ENCODE measurements around the gene ZMIZ1. TPM values are rescaled to one million over a fixed set of nuclear protein-coding genes. Genes with fewer than 3 reads are reported as not detected.

The ZMIZ1 gene
- total RNA-seq, 2 donors from 2014 or later = 27.2 to 42.2 TPM

DNA sequence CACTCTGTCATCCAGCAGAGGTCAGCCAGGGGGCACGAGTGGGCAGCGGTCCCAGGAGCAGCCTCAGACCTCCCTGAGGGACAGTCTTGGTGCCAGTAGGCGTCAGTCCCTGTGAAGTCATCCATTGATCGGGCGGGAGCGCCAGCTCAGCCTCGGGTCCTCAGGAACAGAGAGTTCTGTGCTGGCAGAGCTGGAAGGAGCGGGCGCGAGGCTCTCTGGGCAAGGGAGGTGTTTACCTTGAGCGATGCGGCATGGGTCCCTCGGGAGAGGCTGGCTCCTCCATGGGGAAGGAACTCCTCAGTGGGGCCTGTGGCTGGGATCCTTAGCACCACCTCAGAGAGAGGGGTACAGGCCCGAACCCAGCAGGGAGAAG lies 177.4 kb downstream of the ZMIZ1 start:
- H3K9me3 ChIP-seq = no peaks in the 10 kb centered on the region
- TF ChIP-seq POLR2A (IDR thresholded peaks at IDR 0.05) = peak in 2 of 3 donors; percentile 33 to 49
- TF ChIP-seq, protein P1, sequence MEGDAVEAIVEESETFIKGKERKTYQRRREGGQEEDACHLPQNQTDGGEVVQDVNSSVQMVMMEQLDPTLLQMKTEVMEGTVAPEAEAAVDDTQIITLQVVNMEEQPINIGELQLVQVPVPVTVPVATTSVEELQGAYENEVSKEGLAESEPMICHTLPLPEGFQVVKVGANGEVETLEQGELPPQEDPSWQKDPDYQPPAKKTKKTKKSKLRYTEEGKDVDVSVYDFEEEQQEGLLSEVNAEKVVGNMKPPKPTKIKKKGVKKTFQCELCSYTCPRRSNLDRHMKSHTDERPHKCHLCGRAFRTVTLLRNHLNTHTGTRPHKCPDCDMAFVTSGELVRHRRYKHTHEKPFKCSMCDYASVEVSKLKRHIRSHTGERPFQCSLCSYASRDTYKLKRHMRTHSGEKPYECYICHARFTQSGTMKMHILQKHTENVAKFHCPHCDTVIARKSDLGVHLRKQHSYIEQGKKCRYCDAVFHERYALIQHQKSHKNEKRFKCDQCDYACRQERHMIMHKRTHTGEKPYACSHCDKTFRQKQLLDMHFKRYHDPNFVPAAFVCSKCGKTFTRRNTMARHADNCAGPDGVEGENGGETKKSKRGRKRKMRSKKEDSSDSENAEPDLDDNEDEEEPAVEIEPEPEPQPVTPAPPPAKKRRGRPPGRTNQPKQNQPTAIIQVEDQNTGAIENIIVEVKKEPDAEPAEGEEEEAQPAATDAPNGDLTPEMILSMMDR (IDR thresholded peaks at IDR 0.05) = no peak
- intact Hi-C loops (cut with DNase I) = no loop called here
- peaks cover 67% of the 10 kb centered on the region for H3K4me1 ChIP-seq
- peak; percentile 66 for ATAC-seq
- H3K4me3 ChIP-seq = no peak overlapping the region
- no peaks in the 10 kb centered on the region for H3K36me3 ChIP-seq (replicated peaks in 1 of 2; ENCODE audit: insufficient read depth in 1 of 2, low read depth in 2 of 2)
- no peaks in the 10 kb centered on the region for H3K27me3 ChIP-seq
- WGBS, 2 donors = 49 to 69% methylated on average over 11 to 14 of the region's 14 CpGs
- DNase-seq = peak; percentile 70 to 82 (median 78)
- peak overlapping the region; percentile 74 to 87 (median 82) for H3K27ac ChIP-seq

DNA sequence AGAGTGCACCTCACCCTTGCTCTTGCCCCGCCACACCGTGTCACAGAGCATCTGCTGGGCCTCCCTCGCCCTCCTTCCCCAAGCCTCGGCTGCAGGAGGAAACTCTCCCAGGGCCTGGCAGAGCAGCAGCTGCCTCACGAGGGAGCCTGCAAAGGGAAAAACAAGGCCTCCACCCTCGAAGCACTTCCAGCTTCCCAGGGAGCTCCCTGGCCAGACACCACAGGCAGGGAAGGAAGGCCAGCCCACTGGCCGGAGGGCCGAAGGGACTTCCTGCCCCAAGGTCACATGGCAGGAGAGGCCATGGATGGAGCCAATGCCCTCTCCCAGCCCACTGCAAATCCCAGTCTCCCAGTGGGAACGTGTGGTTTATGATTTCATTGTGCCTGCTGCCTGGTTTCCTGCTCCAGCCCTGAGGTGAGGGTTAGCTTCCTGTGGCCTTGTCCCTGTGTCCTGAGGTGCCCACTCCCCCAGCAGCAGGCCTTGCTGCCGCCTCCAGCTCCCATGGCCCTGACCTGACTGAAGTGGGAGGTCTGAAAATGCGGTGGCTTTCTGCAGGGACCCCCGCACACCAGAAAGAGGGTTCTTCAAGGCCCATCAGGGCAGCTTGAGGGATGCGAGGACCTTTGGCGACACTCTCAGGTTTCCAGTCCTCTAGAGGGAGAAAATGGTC lies 178.0 kb downstream of the ZMIZ1 start:
- DNase-seq = peak in 3 of 4 donors; percentile 49 to 57 (median 54)
- H3K9me3 ChIP-seq = no peaks in the 10 kb centered on the region
- peaks cover 62% of the 10 kb centered on the region for H3K4me1 ChIP-seq
- peak overlapping the region; percentile 74 to 87 (median 82) for H3K27ac ChIP-seq
- H3K27me3 ChIP-seq = no peaks in the 10 kb centered on the region
- WGBS, 2 donors = 58 to 70% methylated on average over 9 to 13 of the region's 14 CpGs
- TF ChIP-seq, protein P1 (IDR thresholded peaks at IDR 0.05) = no peak
- no peaks in the 10 kb centered on the region for H3K36me3 ChIP-seq (replicated peaks in 1 of 2; ENCODE audit: insufficient read depth in 1 of 2, low read depth in 2 of 2)
- H3K4me3 ChIP-seq = no peak overlapping the region
- peak; percentile 31 for ATAC-seq
- intact Hi-C loops (cut with DNase I) = no loop called here

DNA sequence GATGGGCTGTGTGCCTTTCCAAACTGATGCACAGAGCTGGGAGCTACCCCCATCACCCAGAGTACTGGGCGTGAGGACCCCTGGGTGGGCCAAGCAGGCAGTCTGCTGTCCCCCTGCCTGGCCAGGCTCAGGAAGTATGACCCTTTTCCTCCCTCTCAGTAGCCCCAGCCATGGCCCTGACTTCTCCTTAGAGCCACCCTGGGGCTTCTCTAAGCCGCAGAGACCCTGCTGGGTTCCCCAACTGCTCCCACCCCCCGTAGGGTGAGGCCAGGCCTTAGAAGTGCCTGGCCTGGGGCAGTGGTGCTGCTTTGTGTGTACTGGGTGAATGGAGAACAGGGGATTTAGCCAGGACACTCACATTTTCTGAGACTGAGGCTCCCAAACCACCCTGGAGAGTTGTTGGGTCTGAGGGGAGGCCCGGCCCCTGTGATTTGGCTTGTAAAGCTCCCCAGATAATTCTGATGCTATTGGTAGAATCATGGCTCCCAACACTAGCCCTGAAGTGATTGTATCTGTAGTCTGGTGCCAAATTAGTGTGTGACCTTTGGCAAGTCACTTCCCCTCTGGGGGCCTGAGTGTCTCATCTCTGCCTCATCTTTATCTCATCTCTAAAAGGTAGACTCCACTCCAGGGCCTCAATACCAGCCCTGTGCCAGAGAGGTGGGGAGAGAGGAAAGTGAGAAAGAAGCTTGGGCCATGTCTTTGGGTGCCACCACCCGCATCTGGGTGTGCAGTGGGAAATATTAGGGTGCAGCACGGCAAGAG lies 178.8 kb downstream of the ZMIZ1 start:
- Histone ChIP-seq H3K4me1 (peaks cover 58% of the 10 kb centered on the region), H3K36me3 (replicated peaks in 1 of 2; ENCODE audit: insufficient read depth in 1 of 2, low read depth in 2 of 2) (no peaks in the 10 kb centered on the region), H3K27ac (peak overlapping the region; percentile 74 to 87 (median 82)), H3K9me3 (no peaks in the 10 kb centered on the region), H3K27me3 (no peaks in the 10 kb centered on the region), H3K4me3 (no peak overlapping the region)
- no peak for DNase-seq
- no peak for ATAC-seq
- 90% methylated on average over 4 to 6 of the region's 6 CpGs for WGBS, 2 donors
- intact Hi-C loops (cut with DNase I) = no loop called here
- no peak for TF ChIP-seq POLR2A (IDR thresholded peaks at IDR 0.05)

DNA sequence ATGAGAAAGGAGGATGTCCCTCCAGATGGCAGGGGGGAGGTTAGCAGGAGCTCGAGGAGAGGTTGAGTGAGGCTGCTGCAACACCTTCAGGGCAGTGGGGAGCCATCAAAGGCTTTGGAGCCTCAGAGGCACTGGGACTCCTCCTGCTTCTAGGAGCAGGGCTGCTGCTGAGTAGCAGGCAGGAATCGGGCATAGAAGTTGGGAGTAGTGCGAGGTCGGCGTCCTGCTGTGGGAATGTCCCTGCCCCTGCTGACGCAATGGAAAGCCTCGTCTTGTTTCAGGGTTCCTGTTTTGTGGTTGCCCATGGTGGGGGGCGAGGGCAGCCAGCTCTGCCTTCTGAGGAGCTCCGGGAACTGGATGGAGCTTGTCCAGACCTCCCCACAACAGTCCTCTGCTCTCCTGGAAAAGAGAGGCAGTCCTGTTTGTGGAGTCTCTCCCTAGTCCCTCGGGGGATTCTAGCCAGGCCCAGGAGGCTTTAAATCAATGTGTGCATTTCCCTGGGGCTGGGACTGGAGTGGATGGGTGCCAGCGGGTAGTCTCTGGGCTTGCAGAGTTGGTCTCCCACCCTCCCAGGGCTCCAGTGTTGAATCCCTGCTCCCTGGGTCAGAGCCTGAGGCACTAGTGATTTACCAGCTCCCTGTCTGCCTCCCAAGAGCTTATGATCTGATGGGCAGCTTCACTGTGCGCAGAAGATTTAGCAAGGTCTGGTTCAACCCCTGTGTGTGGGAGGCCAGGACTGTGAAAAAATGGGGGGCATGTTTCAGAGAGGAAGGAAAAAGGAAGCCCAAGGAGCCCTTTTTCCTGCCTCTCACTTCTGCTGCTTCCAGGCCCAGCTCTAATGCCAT lies 179.8 kb downstream of the ZMIZ1 start:
- Histone ChIP-seq H3K4me3 (no peak overlapping the region), H3K27me3 (no peaks in the 10 kb centered on the region), H3K36me3 (replicated peaks in 1 of 2; ENCODE audit: insufficient read depth in 1 of 2, low read depth in 2 of 2) (no peaks in the 10 kb centered on the region), H3K9me3 (no peaks in the 10 kb centered on the region), H3K4me1 (peaks cover 58% of the 10 kb centered on the region), H3K27ac (peak overlapping the region; percentile 25 to 87 (median 82))
- intact Hi-C loops (cut with DNase I) = no loop called here
- 64 to 68% methylated on average over 10 to 12 of the region's 12 CpGs for WGBS, 2 donors
- TF ChIP-seq, protein P1 (IDR thresholded peaks at IDR 0.05) = no peak
- peak in 1 of 3 donors; percentile 33 for TF ChIP-seq POLR2A (IDR thresholded peaks at IDR 0.05)
- ATAC-seq = no peak
- DNase-seq = peak in 1 of 4 donors; percentile 80

Data from body of pancreas (tissue), 4 donors.